Colonic mucosa (tissue), 4 donors: Measurements from ENCODE around the gene HTR3A. TPM values are rescaled to one million over a fixed set of nuclear protein-coding genes. Genes with fewer than 3 reads are reported as not detected.

Experiments used
- DNase-seq: peaks from one replicate; pipeline ENCODE4 v3.0.0-alpha.2; 2020
- H3K27ac ChIP-seq: fragments of 200-600 bp; one replicate; pipeline ENCODE4 v1.8.0; 2021
- H3K27me3 ChIP-seq: fragments of 200-600 bp; one replicate; pipeline ENCODE4 v1.8.0; 2021
- H3K36me3 ChIP-seq: fragments of 200-600 bp; one replicate; pipeline ENCODE4 v1.8.0; 2021
- H3K4me1 ChIP-seq: fragments of 200-600 bp; one replicate; pipeline ENCODE4 v1.8.0; 2021; ENCODE audit warnings: mild to moderate bottlenecking
- H3K4me3 ChIP-seq: fragments of 200-600 bp; one replicate; pipeline ENCODE4 v1.8.0; 2021
- H3K9ac ChIP-seq, 2 donors: one replicate each; pipeline ENCODE4 v1.7.0; 2013; ENCODE audit warnings: control low read depth in 2 of 2, low read depth in 2 of 2, low read length in 2 of 2
- H3K9me3 ChIP-seq: fragments of 200-600 bp; one replicate; pipeline ENCODE4 v1.8.0; 2021
- intact Hi-C: fragments of 100-400 bp; cut with DNase I; formaldehyde crosslinking; loops from one replicate; pipeline ENCODE4 v1.14.1; 2022
- total RNA-seq, 2 donors: library from RNA; stranded (reverse); fragmentation: NEBNext Ultra II Directional in 1 of 2; extraction: Animal tissue kit (Norgen Biotek cat#: 25700) in 1 of 2; gene quantifications; one replicate each; pipeline ENCODE4 v1.2.1, GENCODE V29; 2021
- TF ChIP-seq, protein P1 (sequence below): fragments of 200-600 bp; IDR thresholded peaks from one replicate; pipeline ENCODE4 v1.8.0; 2022; ENCODE audit warnings: antibody characterized with exemption, mild to moderate bottlenecking
- donor health status: healthy.
- donor health status: DM: no; HTN: no; CAD: no.
- donor health status: DM: no; HTN: no; CAD: no.

The HTR3A gene
- total RNA-seq, 2 donors from 2014 or later = 0.90 TPM; not detected in 1

DNA sequence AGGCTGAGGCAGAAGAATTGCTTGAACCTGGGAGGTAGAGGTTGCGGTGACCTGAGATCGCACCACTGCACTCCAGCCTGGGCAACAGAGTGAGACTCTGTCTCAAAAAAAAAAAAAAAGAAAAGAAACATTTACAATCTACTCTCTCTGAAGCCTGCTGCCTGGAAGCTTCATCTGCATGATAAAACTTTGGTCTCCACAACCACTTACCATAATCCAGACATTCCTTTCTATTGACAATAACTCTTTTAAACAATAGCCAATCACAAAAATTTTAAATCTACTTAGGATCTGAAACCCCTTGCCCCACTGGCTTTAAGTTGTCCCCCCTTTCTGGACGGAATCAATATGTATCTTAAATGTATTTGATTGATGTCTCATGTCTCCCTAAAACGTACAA, 25.0 kb upstream of the HTR3A start:
- H3K4me1 ChIP-seq = no peaks in the 10 kb centered on the region
- H3K4me3 ChIP-seq = no peak overlapping the region
- no peaks in the 10 kb centered on the region for H3K9me3 ChIP-seq
- TF ChIP-seq, protein P1, sequence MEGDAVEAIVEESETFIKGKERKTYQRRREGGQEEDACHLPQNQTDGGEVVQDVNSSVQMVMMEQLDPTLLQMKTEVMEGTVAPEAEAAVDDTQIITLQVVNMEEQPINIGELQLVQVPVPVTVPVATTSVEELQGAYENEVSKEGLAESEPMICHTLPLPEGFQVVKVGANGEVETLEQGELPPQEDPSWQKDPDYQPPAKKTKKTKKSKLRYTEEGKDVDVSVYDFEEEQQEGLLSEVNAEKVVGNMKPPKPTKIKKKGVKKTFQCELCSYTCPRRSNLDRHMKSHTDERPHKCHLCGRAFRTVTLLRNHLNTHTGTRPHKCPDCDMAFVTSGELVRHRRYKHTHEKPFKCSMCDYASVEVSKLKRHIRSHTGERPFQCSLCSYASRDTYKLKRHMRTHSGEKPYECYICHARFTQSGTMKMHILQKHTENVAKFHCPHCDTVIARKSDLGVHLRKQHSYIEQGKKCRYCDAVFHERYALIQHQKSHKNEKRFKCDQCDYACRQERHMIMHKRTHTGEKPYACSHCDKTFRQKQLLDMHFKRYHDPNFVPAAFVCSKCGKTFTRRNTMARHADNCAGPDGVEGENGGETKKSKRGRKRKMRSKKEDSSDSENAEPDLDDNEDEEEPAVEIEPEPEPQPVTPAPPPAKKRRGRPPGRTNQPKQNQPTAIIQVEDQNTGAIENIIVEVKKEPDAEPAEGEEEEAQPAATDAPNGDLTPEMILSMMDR = no peak
- H3K27ac ChIP-seq = no peak overlapping the region
- no peak overlapping the region for H3K9ac ChIP-seq
- DNase-seq = no peak
- intact Hi-C loops = no loop called here
- no peaks in the 10 kb centered on the region for H3K27me3 ChIP-seq
- H3K36me3 ChIP-seq = no peaks in the 10 kb centered on the region

DNA sequence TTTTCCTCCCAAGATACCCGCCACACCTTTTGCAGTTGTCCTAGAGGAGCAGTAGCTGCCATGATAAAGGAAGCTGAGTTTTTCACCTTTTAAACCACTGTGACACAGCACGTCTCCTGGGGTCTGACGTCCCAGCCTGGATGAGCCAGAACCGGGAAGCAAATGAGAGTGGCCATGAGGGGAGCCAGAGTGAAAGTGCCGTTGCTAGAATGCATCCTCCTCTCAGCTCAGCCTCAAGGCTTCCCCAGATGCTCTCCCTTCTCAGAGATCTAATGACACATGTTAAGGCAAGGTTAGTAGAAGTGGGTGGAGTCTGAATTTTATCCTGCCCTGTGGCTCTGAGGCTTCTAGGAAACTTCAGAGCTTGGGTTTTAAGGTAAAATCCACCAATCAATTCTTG, 23.4 kb upstream of the HTR3A start:
- Histone ChIP-seq H3K9me3 (no peaks in the 10 kb centered on the region), H3K36me3 (no peaks in the 10 kb centered on the region), H3K4me1 (no peaks in the 10 kb centered on the region), H3K27ac (no peak overlapping the region), H3K4me3 (no peak overlapping the region), H3K27me3 (no peaks in the 10 kb centered on the region), H3K9ac (no peak overlapping the region)
- no peak for DNase-seq
- intact Hi-C loops = no loop called here
- TF ChIP-seq, protein P1 = no peak

DNA sequence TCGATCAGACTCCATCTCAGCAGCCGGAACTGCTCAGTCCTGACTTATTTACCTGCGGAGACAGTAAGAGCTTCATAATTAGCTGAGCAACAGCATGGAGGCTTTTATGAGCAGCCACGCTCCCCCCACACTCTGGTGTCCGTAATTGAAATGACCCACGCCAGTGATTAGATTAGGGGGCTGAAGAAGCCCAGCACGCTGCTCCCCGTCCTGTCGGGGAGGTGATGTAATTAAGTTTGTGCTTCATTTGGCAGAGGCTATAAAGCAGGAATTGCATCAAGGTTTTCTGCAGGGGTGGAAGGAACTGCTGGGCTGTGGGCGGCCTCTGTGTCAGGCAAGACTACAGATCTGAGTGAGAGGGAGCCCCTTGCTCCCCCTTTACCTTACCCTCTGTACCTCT, 22.8 kb upstream of the HTR3A start:
- intact Hi-C loops = no loop called here
- H3K4me3 ChIP-seq = no peak overlapping the region
- no peaks in the 10 kb centered on the region for H3K27me3 ChIP-seq
- no peak overlapping the region for H3K9ac ChIP-seq
- no peak for DNase-seq
- H3K27ac ChIP-seq = no peak overlapping the region
- H3K9me3 ChIP-seq = no peaks in the 10 kb centered on the region
- H3K4me1 ChIP-seq = no peaks in the 10 kb centered on the region
- H3K36me3 ChIP-seq = no peaks in the 10 kb centered on the region
- TF ChIP-seq, protein P1 = no peak

DNA sequence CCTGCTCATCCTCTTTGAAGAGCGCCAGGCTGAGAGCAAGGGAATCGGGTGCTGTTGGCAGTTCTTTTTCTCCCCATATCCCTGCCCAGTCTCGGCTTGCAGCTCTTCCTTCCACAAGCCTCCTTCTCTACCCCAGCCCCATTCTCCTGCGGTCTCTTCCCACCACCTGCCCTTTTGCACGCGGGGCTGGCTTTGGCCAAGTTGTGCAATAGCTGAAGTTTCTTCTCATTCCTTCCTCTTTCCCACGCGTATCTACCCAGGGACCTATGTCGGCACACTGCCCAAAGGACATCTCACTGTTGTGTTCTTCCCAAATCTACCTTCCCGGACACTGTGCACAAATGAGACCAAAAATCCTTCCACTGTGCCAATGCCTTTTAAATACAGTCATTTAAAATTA, 22.3 kb upstream of the HTR3A start:
- Histone ChIP-seq H3K27me3 (no peaks in the 10 kb centered on the region), H3K36me3 (no peaks in the 10 kb centered on the region), H3K9me3 (no peaks in the 10 kb centered on the region), H3K27ac (no peak overlapping the region), H3K4me3 (no peak overlapping the region), H3K9ac (no peak overlapping the region), H3K4me1 (no peaks in the 10 kb centered on the region)
- intact Hi-C loops = no loop called here
- DNase-seq = no peak
- TF ChIP-seq, protein P1 = no peak

DNA sequence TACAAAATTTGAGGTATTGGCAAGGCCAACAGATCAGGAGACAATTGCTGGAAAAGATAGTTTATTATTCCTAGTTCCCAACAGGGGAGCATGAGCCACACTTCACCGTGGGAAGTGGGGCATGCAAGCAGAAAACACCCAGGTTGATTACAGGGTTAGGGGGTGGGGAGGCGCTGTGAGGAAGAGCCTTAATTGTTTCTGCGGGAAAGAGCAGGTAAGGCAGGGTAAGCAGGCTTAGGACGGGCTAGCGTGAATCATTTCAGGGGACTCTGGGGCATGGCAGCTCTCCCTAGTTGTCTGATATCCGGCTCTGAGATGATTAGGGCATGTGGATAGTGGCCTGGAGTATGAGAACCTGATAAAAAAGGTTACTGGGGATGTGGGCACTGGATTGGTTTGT, 20.7 kb upstream of the HTR3A start:
- TF ChIP-seq, protein P1 = no peak
- intact Hi-C loops = no loop called here
- no peak for DNase-seq
- Histone ChIP-seq H3K4me3 (no peak overlapping the region), H3K4me1 (no peaks in the 10 kb centered on the region), H3K9me3 (no peaks in the 10 kb centered on the region), H3K9ac (no peak overlapping the region), H3K27me3 (no peaks in the 10 kb centered on the region), H3K27ac (no peak overlapping the region), H3K36me3 (no peaks in the 10 kb centered on the region)

DNA sequence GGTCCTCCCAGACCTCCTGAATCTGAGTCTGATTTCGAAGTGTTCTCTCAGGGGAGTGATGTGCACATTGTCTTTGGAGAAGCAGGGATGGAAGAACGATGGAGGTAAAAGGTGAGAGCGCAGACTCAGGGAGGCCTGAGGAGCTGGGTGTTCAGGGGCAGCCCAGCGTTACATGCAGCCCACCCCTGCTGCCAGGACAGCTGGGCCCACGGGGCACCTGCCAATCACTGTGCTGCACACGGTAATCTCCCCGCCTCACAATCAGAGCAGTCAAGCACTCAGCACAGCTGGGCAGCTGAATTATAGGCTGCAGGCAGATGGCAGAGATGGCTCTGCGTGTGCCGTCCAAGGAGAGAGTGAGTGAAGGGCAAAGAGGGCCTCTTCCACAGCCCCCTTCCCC, 17.9 kb upstream of the HTR3A start:
- no peaks in the 10 kb centered on the region for H3K27me3 ChIP-seq
- no peak overlapping the region for H3K9ac ChIP-seq
- H3K36me3 ChIP-seq = no peaks in the 10 kb centered on the region
- no peaks in the 10 kb centered on the region for H3K4me1 ChIP-seq
- no peak overlapping the region for H3K4me3 ChIP-seq
- DNase-seq = no peak
- no peak overlapping the region for H3K27ac ChIP-seq
- H3K9me3 ChIP-seq = no peaks in the 10 kb centered on the region
- intact Hi-C loops = no loop called here
- TF ChIP-seq, protein P1 = no peak
